Suprapubic skin (tissue), 4 donors: ENCODE data around the gene INHBA. TPM values are rescaled to one million over a fixed set of nuclear protein-coding genes. Genes with fewer than 3 reads are reported as not detected.

Experiments used
- DNase-seq, 2 donors: peaks; one replicate each; pipeline ENCODE4 v3.0.0-alpha.2; 2019; ENCODE audit warnings: low spot score in 2 of 2
- H3K27ac ChIP-seq: fragments of 200-600 bp; sonication (generic); one replicate; pipeline ENCODE4 v1.5.1; 2019
- H3K27me3 ChIP-seq: fragments of 200-600 bp; sonication (generic); one replicate; pipeline ENCODE4 v1.5.1; 2019
- H3K36me3 ChIP-seq: fragments of 200-600 bp; sonication (generic); one replicate; pipeline ENCODE4 v1.5.1; 2019
- H3K4me1 ChIP-seq: fragments of 200-600 bp; sonication (generic); one replicate; pipeline ENCODE4 v1.5.1; 2019
- H3K4me3 ChIP-seq: fragments of 200-600 bp; sonication (generic); one replicate; pipeline ENCODE4 v1.5.1; 2019; ENCODE audit warnings: mild to moderate bottlenecking
- H3K9me3 ChIP-seq: fragments of 200-600 bp; sonication (generic); one replicate; pipeline ENCODE4 v1.5.1; 2019
- CTCF ChIP-seq, 2 donors: fragments of 200-600 bp in 1 of 2; fragments of 450-650 bp in 1 of 2; sonication (generic) in 1 of 2; IDR thresholded peaks; one replicate each; pipeline ENCODE4 v1.5.1; 2016 to 2019; ENCODE audit warnings: antibody characterized with exemption in 2 of 2, mild to moderate bottlenecking in 1 of 2, moderate library complexity in 1 of 2
- EP300 ChIP-seq: sonication (generic); formaldehyde crosslinking; IDR thresholded peaks from one replicate; pipeline ENCODE4 v1.6.1; 2017; ENCODE audit warnings: antibody characterized with exemption
- POLR2A ChIP-seq, 2 donors: fragments of 450-650 bp; IDR thresholded peaks; one replicate each; pipeline ENCODE4 v1.6.1; 2017; ENCODE audit warnings: antibody characterized with exemption in 2 of 2, mild to moderate bottlenecking in 2 of 2, moderate library complexity in 2 of 2
- POLR2AphosphoS5 ChIP-seq, 3 donors: sonication (generic); formaldehyde crosslinking; IDR thresholded peaks; one replicate each; pipeline ENCODE4 v1.6.1; 2017; ENCODE audit warnings: antibody characterized with exemption in 3 of 3
- WGBS: methylation state at CpG from one replicate; pipeline ENCODE4 v1.1.5; 2018; 5-methylcytosine and 5-hydroxymethylcytosine counted together
- total RNA-seq, 4 donors: library from RNA; depleted of rRNA; stranded (reverse); fragments of >200 nt; gene quantifications; one replicate each; pipeline ENCODE4 v1.1.0, GENCODE V29; 2016

The INHBA gene
- total RNA-seq, 4 donors from 2014 or later: 0.87 to 3.7 (median 1.4) TPM

- no peak overlapping the region for H3K27ac ChIP-seq
- TF ChIP-seq CTCF (IDR thresholded peaks at IDR 0.05): no peak
- no peak for TF ChIP-seq POLR2AphosphoS5 (IDR thresholded peaks at IDR 0.05)
- no peak for TF ChIP-seq EP300
- no peak for TF ChIP-seq POLR2A (IDR thresholded peaks at IDR 0.05)
- H3K4me3 ChIP-seq: no peak overlapping the region
- DNase-seq: no peak
- H3K36me3 ChIP-seq: peaks cover 5% of the 10 kb centered on the region
- WGBS: 90% methylated on average over 6 of the region's 6 CpGs
- H3K27me3 ChIP-seq: peaks cover 4% of the 10 kb centered on the region
- H3K9me3 ChIP-seq: no peaks in the 10 kb centered on the region
- peaks cover 17% of the 10 kb centered on the region for H3K4me1 ChIP-seq
Observed at GRCh38 chr7:41694495-41694894, 8.4 kb downstream of the INHBA start.

GRCh38 chr7:41693150-41693997 lies 9.5 kb downstream of the INHBA start:
- Histone ChIP-seq H3K36me3 (peaks cover 5% of the 10 kb centered on the region), H3K27me3 (peaks cover 4% of the 10 kb centered on the region), H3K4me1 (peaks cover 6% of the 10 kb centered on the region), H3K27ac (no peak overlapping the region), H3K4me3 (no peak overlapping the region), H3K9me3 (no peaks in the 10 kb centered on the region)
- no peak for DNase-seq
- no peak for TF ChIP-seq POLR2AphosphoS5 (IDR thresholded peaks at IDR 0.05)
- no peak for TF ChIP-seq POLR2A (IDR thresholded peaks at IDR 0.05)
- no peak for TF ChIP-seq CTCF (IDR thresholded peaks at IDR 0.05)
- no peak for TF ChIP-seq EP300
- 69% methylated on average over 10 of the region's 10 CpGs for WGBS

- no peak overlapping the region for H3K27ac ChIP-seq
- no peak overlapping the region for H3K4me3 ChIP-seq
- peaks cover 4% of the 10 kb centered on the region for H3K27me3 ChIP-seq
- 70% methylated on average over 7 of the region's 7 CpGs for WGBS
- H3K4me1 ChIP-seq: peaks cover 5% of the 10 kb centered on the region
- DNase-seq: no peak
- peaks cover 5% of the 10 kb centered on the region for H3K36me3 ChIP-seq
- TF ChIP-seq EP300 (no peak), POLR2A (IDR thresholded peaks at IDR 0.05) (no peak), CTCF (IDR thresholded peaks at IDR 0.05) (no peak), POLR2AphosphoS5 (IDR thresholded peaks at IDR 0.05) (no peak)
- no peaks in the 10 kb centered on the region for H3K9me3 ChIP-seq
Observed at GRCh38 chr7:41692251-41692650, 10.6 kb downstream of the INHBA start.

GRCh38 chr7:41691286-41692190 lies 11.4 kb downstream of the INHBA start:
- peaks cover 4% of the 10 kb centered on the region for H3K27me3 ChIP-seq
- no peaks in the 10 kb centered on the region for H3K9me3 ChIP-seq
- no peak overlapping the region for H3K4me3 ChIP-seq
- H3K36me3 ChIP-seq: peaks cover 5% of the 10 kb centered on the region
- DNase-seq: no peak
- TF ChIP-seq EP300 (no peak), POLR2AphosphoS5 (IDR thresholded peaks at IDR 0.05) (no peak), CTCF (IDR thresholded peaks at IDR 0.05) (no peak), POLR2A (IDR thresholded peaks at IDR 0.05) (no peak)
- WGBS: 85% methylated on average over 3 of the region's 3 CpGs
- H3K4me1 ChIP-seq: peaks cover 4% of the 10 kb centered on the region
- H3K27ac ChIP-seq: no peak overlapping the region

GRCh38 chr7:41689815-41690214 lies 13.1 kb downstream of the INHBA start:
- peaks cover 5% of the 10 kb centered on the region for H3K36me3 ChIP-seq
- no peak for DNase-seq
- H3K4me1 ChIP-seq: peaks cover 3% of the 10 kb centered on the region
- 90% methylated on average over 15 of the region's 16 CpGs for WGBS
- no peaks in the 10 kb centered on the region for H3K27me3 ChIP-seq
- H3K4me3 ChIP-seq: no peak overlapping the region
- H3K27ac ChIP-seq: no peak overlapping the region
- H3K9me3 ChIP-seq: no peaks in the 10 kb centered on the region
- TF ChIP-seq POLR2AphosphoS5 (IDR thresholded peaks at IDR 0.05) (no peak), CTCF (IDR thresholded peaks at IDR 0.05) (no peak)
